HG03064 (cell line): ENCODE measurements around the gene SAMD3.
"Not testable (repeated sequence)": the region's sequence is repeated elsewhere in the genome, so short reads cannot be mapped to it uniquely, and the experiment has no call there.

Source experiments
- ATAC-seq: cut with Tn5 transposase; IDR thresholded peaks from one replicate; pipeline ENCODE4 v1.9.1; 2021; ENCODE audit warnings: low read depth; ENCODE audit not compliant: unreplicated experiment

SAMD3 gene

GRCh38 chr6:130212215-130212874, 10.4 kb downstream of the SAMD3 start:
- ATAC-seq, result no peak

GRCh38 chr6:130211691-130212090, 11.1 kb downstream of the SAMD3 start:
- no peak for ATAC-seq

GRCh38 chr6:130207979-130208649, 14.6 kb downstream of the SAMD3 start:
- no peak for ATAC-seq

GRCh38 chr6:130206479-130206878, 16.3 kb downstream of the SAMD3 start:
- no peak for ATAC-seq

- ATAC-seq, result no peak
These were observed 18.4 kb downstream of the SAMD3 start for GRCh38 chr6:130204322-130204721.

- no peak for ATAC-seq
These were observed 19.4 kb downstream of the SAMD3 start for GRCh38 chr6:130203370-130203769.

- ATAC-seq, result peak; percentile 71
These were observed 20.0 kb downstream of the SAMD3 start for GRCh38 chr6:130202782-130203181.

- ATAC-seq, result no peak
These were observed 22.7 kb downstream of the SAMD3 start for GRCh38 chr6:130200020-130200419.

GRCh38 chr6:130198483-130199035, 24.2 kb downstream of the SAMD3 start:
- ATAC-seq, result no peak

GRCh38 chr6:130197816-130198482, 24.8 kb downstream of the SAMD3 start:
- not testable (repeated sequence) for ATAC-seq

GRCh38 chr6:130194434-130194833, 28.3 kb downstream of the SAMD3 start:
- ATAC-seq, result not testable (repeated sequence)

GRCh38 chr6:130190701-130191690, 31.8 kb downstream of the SAMD3 start:
- no peak for ATAC-seq

- no peak for ATAC-seq
These were observed 33.0 kb downstream of the SAMD3 start for GRCh38 chr6:130189531-130190397.

- no peak for ATAC-seq
These were observed 34.4 kb downstream of the SAMD3 start for GRCh38 chr6:130188207-130188899.

- no peak for ATAC-seq
These were observed 35.2 kb downstream of the SAMD3 start for GRCh38 chr6:130187335-130188206.

- ATAC-seq, result no peak
These were observed 37.1 kb downstream of the SAMD3 start for GRCh38 chr6:130185658-130186057.

GRCh38 chr6:130183271-130184222, 39.2 kb downstream of the SAMD3 start:
- ATAC-seq, result no peak
